ENCODE data around the gene MYO15B.
"Not testable (repeated sequence)": the region's sequence is repeated elsewhere in the genome, so short reads cannot be mapped to it uniquely, and the experiment has no call there.

The MYO15B gene

GRCh38 chr17:75624714-75625345 lies 37.2 kb downstream of the MYO15B start:
- no peak for DNase-seq (ENCODE audit: low read depth)

DNA sequence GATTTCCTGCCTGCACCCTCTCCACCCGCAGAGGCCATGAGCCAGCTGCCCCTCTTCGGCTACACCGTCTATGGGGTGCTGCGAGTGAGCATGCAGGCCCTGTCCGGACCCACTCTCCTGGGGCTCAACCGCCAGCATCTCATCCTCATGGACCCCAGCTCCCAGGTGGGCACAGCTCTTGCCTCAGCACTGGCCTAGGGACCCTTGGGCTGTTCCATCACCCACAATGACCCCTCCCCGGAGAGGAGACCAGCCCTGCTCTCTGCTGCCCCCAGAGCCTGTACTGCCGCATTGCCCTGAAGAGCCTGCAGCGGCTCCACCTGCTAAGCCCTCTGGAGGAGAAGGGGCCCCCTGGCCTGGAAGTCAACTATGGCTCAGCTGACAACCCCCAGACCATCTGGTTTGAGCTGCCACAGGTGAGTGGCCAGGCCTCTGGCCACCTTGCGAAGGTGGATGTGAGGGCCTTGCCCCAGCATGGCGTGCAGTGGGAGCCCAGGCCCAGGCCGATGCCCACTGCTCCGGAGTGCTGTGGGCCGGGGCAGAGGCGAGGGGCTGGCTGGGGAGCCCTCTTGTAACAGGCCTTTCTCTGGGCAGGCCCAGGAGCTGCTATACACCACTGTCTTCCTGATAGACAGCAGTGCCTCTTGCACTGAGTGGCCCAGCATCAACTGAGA lies 38.4 kb downstream of the MYO15B start:
- no peak for DNase-seq (ENCODE audit: low read depth)

GRCh38 chr17:75626496-75627038 lies 39.0 kb downstream of the MYO15B start:
- DNase-seq (ENCODE audit: low read depth) = no peak

DNA sequence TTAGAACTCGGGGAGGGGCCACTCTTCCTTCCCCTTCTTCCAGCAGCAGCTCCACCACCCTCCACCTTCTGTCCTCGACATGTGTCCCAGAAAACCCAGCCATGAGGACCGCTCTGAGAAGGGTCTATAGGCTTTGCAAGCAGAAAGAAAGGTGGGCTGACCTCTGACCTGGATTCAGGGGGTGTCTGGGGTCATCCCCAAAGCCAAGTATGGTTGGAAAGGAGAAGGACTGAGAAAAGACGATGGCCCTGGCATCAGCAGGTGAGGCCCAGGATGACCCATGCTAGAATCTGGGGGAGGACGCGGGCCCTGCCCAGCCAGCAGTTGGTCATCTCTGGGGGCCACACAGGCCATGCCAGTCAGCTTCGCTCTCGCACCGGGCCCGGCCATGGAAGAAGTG lies 39.5 kb downstream of the MYO15B start:
- no peak for DNase-seq (ENCODE audit: low read depth)

- no peak for DNase-seq (ENCODE audit: low read depth)
Measured at GRCh38 chr17:75628425-75628824, 40.8 kb downstream of the MYO15B start.

DNA sequence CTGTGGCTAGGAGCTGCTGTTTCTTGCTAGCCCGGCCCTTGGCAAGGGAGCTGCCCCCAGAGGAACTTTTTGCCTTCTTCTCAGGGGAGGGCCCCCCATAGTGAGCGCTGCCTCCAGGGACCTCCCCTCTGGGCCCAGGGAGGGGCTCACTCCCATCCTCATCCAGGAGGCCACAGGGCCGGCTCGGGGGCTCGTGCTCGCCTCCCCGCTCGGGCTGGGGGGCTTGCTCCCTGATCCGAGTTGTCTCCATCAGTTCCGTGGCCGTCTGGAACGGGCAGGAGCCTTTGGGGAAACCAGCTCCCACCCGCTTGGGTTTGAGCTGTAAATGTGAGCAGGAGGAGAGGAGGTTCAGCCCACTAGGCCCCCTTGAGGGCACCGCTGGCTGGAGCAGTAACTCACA lies 41.6 kb downstream of the MYO15B start:
- DNase-seq (ENCODE audit: low read depth) = no peak

DNA sequence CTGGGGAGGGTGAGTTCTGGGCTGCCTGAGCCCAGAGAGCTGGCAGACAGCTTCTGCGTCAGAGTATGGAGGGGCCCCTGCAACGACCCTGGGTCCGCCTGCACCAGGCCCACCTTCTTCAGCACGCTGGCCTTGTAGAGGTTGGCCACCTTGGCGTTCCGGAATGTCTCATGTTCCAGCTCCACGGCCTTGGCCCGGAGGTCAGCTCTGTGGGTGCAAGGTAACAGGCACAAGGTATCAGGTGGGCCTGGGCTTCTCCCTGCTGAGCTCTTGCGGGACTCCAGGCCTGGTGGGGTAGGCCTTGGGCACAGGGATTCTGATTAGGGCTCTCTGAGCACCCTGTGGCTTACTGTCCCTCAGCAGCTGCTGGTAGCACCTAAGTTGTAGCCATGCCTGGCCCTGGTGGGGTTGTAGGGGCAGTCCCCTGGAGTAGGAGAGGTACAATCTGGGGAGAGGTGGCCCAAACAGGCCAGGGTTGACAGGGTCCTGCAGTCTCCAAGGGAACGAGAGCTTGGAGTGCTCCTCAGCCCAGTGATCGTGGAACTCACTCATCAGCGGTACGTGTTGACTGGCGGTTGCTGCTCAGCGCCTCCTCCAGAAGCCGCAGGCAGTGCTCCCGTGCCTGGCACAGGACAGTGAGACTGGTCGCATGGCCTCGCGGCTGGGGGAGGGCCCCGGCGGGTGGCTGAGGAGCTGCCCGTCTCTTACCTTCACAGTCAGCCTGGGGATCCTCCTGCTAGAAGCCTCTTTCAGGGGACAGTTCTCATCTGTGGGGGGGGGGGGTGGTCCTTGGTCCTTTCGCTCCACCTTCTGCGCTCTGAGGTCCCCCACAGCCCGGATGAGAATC lies 42.7 kb downstream of the MYO15B start:
- DNase-seq (ENCODE audit: low read depth) = no peak

DNA sequence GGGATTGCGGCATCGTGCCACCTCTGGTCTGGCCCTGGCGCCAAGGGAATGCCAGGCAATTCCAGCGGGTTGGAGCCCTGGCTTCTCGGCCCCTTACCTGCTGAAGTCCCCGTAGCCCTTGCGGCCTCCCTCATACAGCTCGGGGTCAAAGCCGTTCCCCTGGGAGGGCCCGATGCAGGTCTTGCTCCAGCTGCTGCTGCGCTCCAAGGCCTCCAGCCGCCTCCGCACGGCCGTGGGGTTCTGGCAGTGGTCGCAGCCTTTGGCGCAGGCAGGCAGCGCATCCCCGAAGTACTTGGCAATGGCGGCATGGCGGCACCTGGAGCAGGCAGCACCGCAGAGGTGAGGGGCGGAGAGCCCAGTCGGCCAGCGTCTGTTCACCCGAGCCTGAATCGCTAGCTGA lies 43.8 kb downstream of the MYO15B start:
- DNase-seq (ENCODE audit: low read depth) = no peak

- DNase-seq (ENCODE audit: low read depth) = no peak
Measured at GRCh38 chr17:75632428-75632827, 44.8 kb downstream of the MYO15B start.

- peak; percentile 71 for DNase-seq (ENCODE audit: low read depth)
Measured at GRCh38 chr17:75632863-75633485, 45.4 kb downstream of the MYO15B start, which contains the start of gene SMIM5. TSS of gene SMIM5 (plus strand) at chr17:75633434. CDS start at chr17:75640202, 6,768 bp downstream.

- DNase-seq (ENCODE audit: low read depth) = no peak
Measured at GRCh38 chr17:75633486-75634375, 46.1 kb downstream of the MYO15B start.

DNA sequence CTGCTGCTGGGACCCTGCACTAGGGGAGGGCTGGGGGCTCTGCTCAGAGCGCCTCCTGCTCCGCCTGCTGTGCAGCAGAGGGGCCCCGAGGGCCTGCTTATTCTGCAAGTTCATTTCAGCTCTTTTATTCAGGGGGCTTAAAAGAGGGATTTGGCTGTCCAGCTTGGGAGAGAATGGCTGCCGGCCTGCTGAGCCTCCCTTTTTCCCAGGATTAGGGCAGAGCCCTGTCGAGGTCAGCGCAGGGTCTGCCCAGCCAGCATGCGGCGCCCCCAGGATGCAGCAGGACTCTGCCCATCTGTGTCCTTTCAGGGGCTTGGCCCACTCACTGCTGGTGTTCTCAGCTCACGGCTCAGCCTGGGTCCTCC lies 46.8 kb downstream of the MYO15B start:
- no peak for DNase-seq (ENCODE audit: low read depth)

GRCh38 chr17:75634754-75635609 lies 47.4 kb downstream of the MYO15B start:
- DNase-seq (ENCODE audit: low read depth) = no peak

- no peak for DNase-seq (ENCODE audit: low read depth)
Measured at GRCh38 chr17:75635610-75636202, 48.1 kb downstream of the MYO15B start.

- no peak for DNase-seq (ENCODE audit: low read depth)
Measured at GRCh38 chr17:75636381-75637142, 49.0 kb downstream of the MYO15B start.

DNA sequence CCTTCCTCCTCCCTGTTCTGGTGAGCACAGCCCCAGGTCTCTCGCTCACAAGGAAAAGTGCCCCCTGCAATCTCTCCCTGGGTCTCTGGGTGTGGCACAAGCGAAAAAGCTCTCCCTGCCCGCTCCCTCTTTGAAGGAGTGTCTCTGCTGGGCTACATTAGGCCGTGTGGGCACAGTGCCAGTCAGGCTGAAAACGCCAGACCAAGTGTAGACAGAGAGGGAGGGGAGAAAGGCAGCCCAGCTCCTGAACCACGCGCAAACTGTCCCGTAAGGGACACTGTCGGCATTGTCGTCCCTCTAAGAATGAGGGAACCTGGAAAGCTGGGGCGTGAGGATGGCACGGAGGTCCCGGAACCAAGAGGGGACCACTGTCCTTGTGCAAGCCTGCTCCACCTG lies 49.5 kb downstream of the MYO15B start:
- no peak for DNase-seq (ENCODE audit: low read depth)

DNA sequence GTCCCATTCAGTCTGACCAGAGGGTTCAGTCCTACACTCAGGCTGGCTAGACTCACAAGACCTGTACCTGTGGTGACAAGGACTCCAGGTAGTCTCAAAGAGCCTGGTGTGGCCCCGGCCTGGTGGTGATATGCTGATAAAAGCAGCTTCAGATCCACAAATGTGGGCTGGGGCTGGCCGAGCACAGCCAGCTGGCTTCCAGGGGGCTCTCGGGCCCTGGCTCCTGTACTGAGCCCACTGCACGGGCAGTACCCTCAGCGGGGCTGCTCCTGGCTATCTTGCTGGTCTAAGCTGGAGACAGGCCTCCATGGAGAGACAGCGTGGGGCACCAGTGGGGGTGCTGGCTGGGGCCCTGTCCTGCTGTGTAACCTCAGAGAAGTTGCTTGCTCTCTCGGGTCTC lies 50.0 kb downstream of the MYO15B start:
- DNase-seq (ENCODE audit: low read depth) = no peak

DNA sequence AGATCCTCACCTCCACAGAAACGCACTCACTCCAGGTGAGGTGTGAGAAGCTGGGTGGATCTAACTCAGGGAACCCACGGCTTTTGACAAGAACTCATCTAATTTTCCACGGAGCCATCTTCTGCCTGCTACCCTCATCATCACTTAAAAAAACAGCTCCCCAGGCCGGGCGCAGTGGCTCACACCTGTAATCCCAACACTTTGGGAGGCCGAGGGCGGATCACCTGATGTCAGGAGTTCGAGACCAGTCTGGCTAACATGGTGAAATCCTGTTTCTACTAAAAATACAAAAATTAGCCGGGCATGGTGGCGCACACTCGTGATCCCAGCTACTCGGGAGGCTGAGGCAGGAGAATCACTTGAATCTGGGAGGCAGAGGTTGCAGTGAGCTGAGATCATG lies 50.4 kb downstream of the MYO15B start:
- DNase-seq (ENCODE audit: low read depth) = not testable (repeated sequence)

GRCh38 chr17:75638893-75639292 lies 51.3 kb downstream of the MYO15B start:
- no peak for DNase-seq (ENCODE audit: low read depth)

Measured in stimulated activated CD8-positive, alpha-beta memory T cell treated with anti-CD3 and anti-CD28 coated beads, Interleukin-7, amount 100 ng/mL, for 24 hours (primary cell).